KBM-7 (cell line): ENCODE results near the gene PARP3.
"Not testable (repeated sequence)": the region's sequence is repeated elsewhere in the genome, so short reads cannot be mapped to it uniquely, and the experiment has no call there.

Experiments
- DNase-seq: peaks from one replicate; pipeline ENCODE4 v3.0.0-alpha.2; 2015
- in situ Hi-C: fragments of 300-500 bp; cut with MboI; formaldehyde crosslinking; loops from 2 replicates; pipeline ENCODE4 v1.14.3; 2020; ENCODE audit warnings: low sequenced_read_pairs, low pct_unique_long_range_greater_than_20kb, mixed read lengths

Gene PARP3

GRCh38 chr3:51975852-51976549 lies 33.8 kb downstream of the PARP3 start:
- peak; percentile 76 for DNase-seq
- in situ Hi-C loops: no loop called here

GRCh38 chr3:51977446-51978142 lies 35.4 kb downstream of the PARP3 start:
- in situ Hi-C loops: no loop called here

GRCh38 chr3:51978143-51978502 lies 36.0 kb downstream of the PARP3 start:
- DNase-seq: no peak
- in situ Hi-C loops: no loop called here

More at GRCh38 chr3:51977446-51978142, 35.4 kb downstream of the PARP3 start:
- DNase-seq: no peak

- in situ Hi-C loops: no loop called here
- DNase-seq: no peak
Measured at GRCh38 chr3:51980253-51980652, 38.1 kb downstream of the PARP3 start.

- in situ Hi-C loops: no loop called here
- DNase-seq: no peak
Measured at GRCh38 chr3:51982352-51982837, 40.2 kb downstream of the PARP3 start.

- DNase-seq: peak; percentile 85
- in situ Hi-C loops: no loop called here
Measured at GRCh38 chr3:51982838-51983577, 40.8 kb downstream of the PARP3 start, which contains the start of gene ACY1. Gene ACY1 (plus strand): TSS chr3:51983535. CDS start chr3:51984065, 530 bp downstream.

GRCh38 chr3:51983578-51984268 lies 41.6 kb downstream of the PARP3 start:
- in situ Hi-C loops: no loop called here
- DNase-seq: no peak

GRCh38 chr3:51984269-51984647 lies 42.1 kb downstream of the PARP3 start:
- DNase-seq: no peak

GRCh38 chr3:51985063-51985462 lies 42.9 kb downstream of the PARP3 start:
- in situ Hi-C loops: no loop called here
- no peak for DNase-seq

More at GRCh38 chr3:51984269-51984647, 42.1 kb downstream of the PARP3 start:
- in situ Hi-C loops: no loop called here

- in situ Hi-C loops: no loop called here
- DNase-seq: no peak
Measured at GRCh38 chr3:51986010-51986947, 44.1 kb downstream of the PARP3 start.

GRCh38 chr3:51987568-51987967 lies 45.4 kb downstream of the PARP3 start:
- DNase-seq: no peak
- in situ Hi-C loops: no loop called here

- in situ Hi-C loops: no loop called here
- no peak for DNase-seq
Measured at GRCh38 chr3:51988286-51989146, 46.4 kb downstream of the PARP3 start.

GRCh38 chr3:51990501-51990971 lies 48.4 kb downstream of the PARP3 start:
- DNase-seq, in situ Hi-C loops: not testable (repeated sequence)

GRCh38 chr3:51992017-51992682 lies 50.0 kb downstream of the PARP3 start:
- DNase-seq: no peak
- in situ Hi-C loops: no loop called here

GRCh38 chr3:51993657-51994056 lies 51.5 kb downstream of the PARP3 start:
- in situ Hi-C loops, DNase-seq: not testable (repeated sequence)

- DNase-seq: no peak
- in situ Hi-C loops: no loop called here
Measured at GRCh38 chr3:51994530-51994929, 52.4 kb downstream of the PARP3 start.
